GM10266 (cell line): Measurements from ENCODE around the gene PCSK5.

Experiments used
- DNase-seq: peaks from one replicate; pipeline ENCODE4 v3.0.0; 2012; ENCODE audit errors: extremely low spot score
- TF ChIP-seq, protein P1 (sequence below): IDR thresholded peaks from 2 replicates; pipeline ENCODE4 v1.5.1; 2012; ENCODE audit warnings: mild to moderate bottlenecking, low read depth; ENCODE audit not compliant: control insufficient read depth, insufficient read depth; ENCODE audit errors: missing control alignments

The PCSK5 gene

GRCh38 chr9:76292246-76292645 lies 401.8 kb downstream of the PCSK5 start:
- TF ChIP-seq, protein P1, sequence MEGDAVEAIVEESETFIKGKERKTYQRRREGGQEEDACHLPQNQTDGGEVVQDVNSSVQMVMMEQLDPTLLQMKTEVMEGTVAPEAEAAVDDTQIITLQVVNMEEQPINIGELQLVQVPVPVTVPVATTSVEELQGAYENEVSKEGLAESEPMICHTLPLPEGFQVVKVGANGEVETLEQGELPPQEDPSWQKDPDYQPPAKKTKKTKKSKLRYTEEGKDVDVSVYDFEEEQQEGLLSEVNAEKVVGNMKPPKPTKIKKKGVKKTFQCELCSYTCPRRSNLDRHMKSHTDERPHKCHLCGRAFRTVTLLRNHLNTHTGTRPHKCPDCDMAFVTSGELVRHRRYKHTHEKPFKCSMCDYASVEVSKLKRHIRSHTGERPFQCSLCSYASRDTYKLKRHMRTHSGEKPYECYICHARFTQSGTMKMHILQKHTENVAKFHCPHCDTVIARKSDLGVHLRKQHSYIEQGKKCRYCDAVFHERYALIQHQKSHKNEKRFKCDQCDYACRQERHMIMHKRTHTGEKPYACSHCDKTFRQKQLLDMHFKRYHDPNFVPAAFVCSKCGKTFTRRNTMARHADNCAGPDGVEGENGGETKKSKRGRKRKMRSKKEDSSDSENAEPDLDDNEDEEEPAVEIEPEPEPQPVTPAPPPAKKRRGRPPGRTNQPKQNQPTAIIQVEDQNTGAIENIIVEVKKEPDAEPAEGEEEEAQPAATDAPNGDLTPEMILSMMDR = no peak
- DNase-seq = no peak

DNA sequence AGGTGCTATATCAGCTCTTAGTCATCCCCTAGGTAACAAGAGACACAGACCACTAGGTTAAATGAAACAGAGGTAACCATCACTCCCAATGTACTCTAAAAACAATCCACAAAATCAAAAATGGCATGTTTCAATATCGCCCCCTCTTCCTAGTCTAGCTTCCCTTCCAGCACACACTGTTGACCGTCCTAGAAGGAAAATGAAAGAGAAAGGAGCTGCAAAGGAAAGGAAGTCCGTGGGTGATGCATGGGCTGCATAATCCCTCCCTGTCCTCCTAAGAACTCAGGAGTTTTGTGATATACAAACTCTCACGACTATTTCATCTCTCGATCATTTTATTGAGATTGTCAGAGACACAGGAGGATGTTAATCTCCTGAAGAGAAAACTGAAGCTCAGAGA lies 402.2 kb downstream of the PCSK5 start:
- TF ChIP-seq, protein P1 = no peak
- no peak for DNase-seq

- TF ChIP-seq, protein P1 = no peak
- DNase-seq = no peak
These were observed 403.8 kb downstream of the PCSK5 start for GRCh38 chr9:76294301-76294700.

- DNase-seq = no peak
These were observed 406.3 kb downstream of the PCSK5 start for GRCh38 chr9:76296561-76297310.

DNA sequence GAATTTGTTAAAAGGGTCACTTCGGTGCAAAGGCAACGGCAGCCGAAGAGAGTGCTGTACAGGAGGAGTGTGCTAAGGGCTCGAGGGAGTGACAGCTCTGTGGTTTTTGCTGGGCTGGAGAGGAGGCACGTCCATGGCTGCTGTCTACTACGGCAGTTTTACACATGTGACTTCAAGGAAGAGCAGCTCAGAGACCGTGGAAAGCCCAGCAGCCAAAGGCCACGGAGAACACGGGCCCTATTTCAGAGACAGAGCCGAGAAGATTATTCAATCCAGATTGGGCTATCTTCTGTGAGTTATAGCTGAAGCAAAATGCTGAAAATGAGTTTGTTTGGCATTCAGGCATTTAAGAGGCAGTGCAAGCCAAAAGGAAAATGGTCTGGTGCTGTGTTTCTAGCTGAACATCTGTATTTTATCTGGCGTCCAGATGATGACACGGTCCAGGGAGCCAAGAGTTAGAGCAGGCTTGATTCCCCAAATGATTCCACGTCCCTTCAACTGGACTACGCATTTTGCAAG lies 407.3 kb downstream of the PCSK5 start:
- no peak for DNase-seq
- TF ChIP-seq, protein P1 = no peak

More at GRCh38 chr9:76296561-76297310, 406.3 kb downstream of the PCSK5 start:
- TF ChIP-seq, protein P1 = no peak

- TF ChIP-seq, protein P1 = no peak
- no peak for DNase-seq
These were observed 408.2 kb downstream of the PCSK5 start for GRCh38 chr9:76298521-76299144.

DNA sequence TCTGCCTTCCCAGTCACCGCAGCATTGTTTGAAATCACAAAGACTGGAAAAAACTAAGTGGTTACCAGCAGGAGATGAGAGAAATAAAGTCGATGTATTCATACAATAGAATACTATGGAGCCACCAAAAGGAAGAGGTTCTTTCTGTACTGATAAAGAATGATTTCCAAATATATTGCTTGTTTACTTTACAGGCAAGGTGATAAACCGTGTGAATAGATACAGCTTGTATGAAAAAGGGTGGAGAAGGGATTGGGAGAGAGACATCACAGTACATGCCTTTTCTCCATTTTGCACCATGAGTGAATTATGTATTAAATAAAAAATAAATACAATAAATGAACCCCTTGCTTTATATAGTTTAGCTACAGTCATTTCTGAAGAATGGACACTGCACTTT lies 412.1 kb downstream of the PCSK5 start:
- TF ChIP-seq, protein P1 = no peak
- DNase-seq = no peak
